HepG2 (cell line): Measurements from ENCODE around the gene THADA. TPM values are rescaled to one million over a fixed set of nuclear protein-coding genes. Genes with fewer than 3 reads are reported as not detected.

Experiments
- ATAC-seq: fragments of 200-7000 bp; cut with Tn5 transposase; 3 replicates; pipeline ENCODE4 v1.9.1; 2020; ENCODE audit warnings: mild to moderate bottlenecking, moderate library complexity
- BruUV-seq: library from RNA; stranded (reverse); fragments of 400-500 nt; replicated peaks from 2 replicates; lab custom pipeline; 2021; lab: Mats Ljungman, UMichigan
- CTCF ChIA-PET: fragments of 300-600 bp; formaldehyde crosslinking; extraction: SDS; loops from one replicate; lab custom pipeline; 2021; ENCODE audit warnings: low total read pairs, inconsistent platforms, low intra/inter-chr PET ratio; lab: Yijun Ruan, JAX
- POLR2A ChIA-PET: fragments of 350-600 bp; sonication (Branson Sonifier 250); formaldehyde crosslinking; loops from one replicate; lab custom pipeline; 2020; ENCODE audit warnings: antibody characterized with exemption, inconsistent platforms; lab: Yijun Ruan, JAX
- DNase-seq: peaks from one replicate; pipeline ENCODE4 v3.0.0-alpha.2; 2015; ENCODE audit warnings: low spot score
- FAIRE-seq: peaks from 3 replicates; lab custom pipeline; 2011; peaks lifted over from hg19 to GRCh38; lab: Jason Lieb, UNC
- H2AFZ ChIP-seq: one replicate; pipeline ENCODE4 v1.6.1; 2011; ENCODE audit warnings: low read length, inconsistent platforms
- H3K27ac ChIP-seq: fragments of 300-600 bp; 3 replicates; pipeline ENCODE4 v1.8.0; 2011; ENCODE audit warnings: mixed run types, mild to moderate bottlenecking, mixed read lengths, low read length, inconsistent platforms; ENCODE audit not compliant: insufficient read depth; ENCODE audit errors: extremely low read length
- H3K27me3 ChIP-seq, 2 experiments: fragments of 200-600 bp in 1 of 2; 2 replicates in 1 of 2; 3 replicates in 1 of 2; pipeline versions ENCODE4 v1.6.0 to v1.8.0; 2011; ENCODE audit warnings: low read length in 2 of 2, mild to moderate bottlenecking in 2 of 2, moderate library complexity in 2 of 2, inconsistent platforms in 1 of 2; ENCODE audit not compliant: insufficient read depth in 2 of 2, control insufficient read depth in 1 of 2
- H3K36me3 ChIP-seq, 2 experiments: fragments of 200-600 bp in 1 of 2; replicated peaks in 1 of 2; 2 replicates in 1 of 2; 3 replicates in 1 of 2; pipeline versions ENCODE4 v1.5.1 to v1.8.0; 2011; ENCODE audit warnings: low read length in 2 of 2, inconsistent platforms in 1 of 2; ENCODE audit not compliant: insufficient read depth in 2 of 2, control insufficient read depth in 1 of 2
- H3K4me1 ChIP-seq: 2 replicates; pipeline ENCODE4 v1.5.1; 2012; ENCODE audit warnings: low read length, inconsistent platforms; ENCODE audit not compliant: insufficient read depth
- H3K4me2 ChIP-seq: 2 replicates; pipeline ENCODE4 v1.6.0; 2011; ENCODE audit warnings: low read depth, low read length, inconsistent platforms
- H3K4me3 ChIP-seq, 3 experiments: fragments of 200-600 bp in 1 of 3; sonication (generic), shearing (Covaris generic) in 1 of 3; replicated peaks in 1 of 3; 2 replicates each; pipeline ENCODE4 v1.5.1; 2011 to 2016; ENCODE audit warnings: low read length in 3 of 3, inconsistent platforms in 2 of 3, low read depth in 2 of 3, mild to moderate bottlenecking in 2 of 3, control low read depth in 1 of 3, mixed read lengths in 1 of 3; ENCODE audit not compliant: insufficient read depth in 1 of 3
- H3K79me2 ChIP-seq: one replicate; pipeline ENCODE4 v1.6.1; 2011; ENCODE audit warnings: low read length, inconsistent platforms; ENCODE audit not compliant: insufficient read depth
- H3K9ac ChIP-seq: 2 replicates; pipeline ENCODE4 v1.6.0; 2011; ENCODE audit warnings: mild to moderate bottlenecking, low read depth, low read length, inconsistent platforms; ENCODE audit not compliant: insufficient read depth
- H3K9me3 ChIP-seq: 2 replicates; pipeline ENCODE4 v1.5.1; 2012; ENCODE audit warnings: mild to moderate bottlenecking, low read length
- H4K20me1 ChIP-seq: 2 replicates; pipeline ENCODE4 v1.6.0; 2011; ENCODE audit warnings: inconsistent platforms, mild to moderate bottlenecking, low read length, moderate library complexity; ENCODE audit not compliant: insufficient read depth
- ARNT ChIP-seq: fragments of 450-650 bp; IDR thresholded peaks from 2 replicates; pipeline ENCODE4 v1.6.1; 2017
- CENPBD1 ChIP-seq: sonication (generic); formaldehyde crosslinking; IDR thresholded peaks from 2 replicates; pipeline ENCODE4 v1.8.0; 2022; ENCODE audit warnings: missing genetic modification reagents, low read depth, mild to moderate bottlenecking, borderline replicate concordance
- CREM ChIP-seq, 2 experiments: sonication (generic) in 1 of 2; formaldehyde crosslinking in 1 of 2; IDR thresholded peaks; 2 replicates each; pipeline versions ENCODE4 v1.4.0 to v1.6.1; 2016 to 2020; ENCODE audit warnings: antibody characterized with exemption in 1 of 2, mild to moderate bottlenecking in 1 of 2, missing genetic modification reagents in 1 of 2
- DR1 ChIP-seq: sonication (generic); formaldehyde crosslinking; IDR thresholded peaks from 2 replicates; pipeline ENCODE4 v1.8.0; 2021; ENCODE audit warnings: mild to moderate bottlenecking, missing genetic modification reagents, inconsistent platforms
- DZIP1 ChIP-seq: sonication (generic); formaldehyde crosslinking; IDR thresholded peaks from 2 replicates; pipeline ENCODE4 v1.5.0; 2020; ENCODE audit warnings: mild to moderate bottlenecking, missing genetic modification reagents
- FOXA3 ChIP-seq: IDR thresholded peaks from 2 replicates; pipeline ENCODE4 v1.6.1; 2016; ENCODE audit warnings: missing genetic modification reagents, missing compliant biosample characterization
- FOXM1 ChIP-seq: sonication (generic); formaldehyde crosslinking; IDR thresholded peaks from 2 replicates; pipeline ENCODE4 v1.5.0; 2020; ENCODE audit warnings: missing genetic modification reagents
- LRRFIP1 ChIP-seq: sonication (generic); formaldehyde crosslinking; conservative IDR thresholded peaks from 2 replicates; pipeline ENCODE4 v1.4.0; 2020; ENCODE audit warnings: missing genetic modification reagents
- MED8 ChIP-seq: sonication (generic); formaldehyde crosslinking; IDR thresholded peaks from 2 replicates; pipeline ENCODE4 v1.8.1; 2023; ENCODE audit warnings: mild to moderate bottlenecking, missing genetic modification reagents; ENCODE audit not compliant: insufficient replicate concordance
- RBFOX2 ChIP-seq: fragments of 200-400 bp; formaldehyde crosslinking; IDR thresholded peaks from 2 replicates; pipeline ENCODE4 v1.6.1; 2017; ENCODE audit warnings: low read depth, mild to moderate bottlenecking, low read length
- UBTF ChIP-seq: sonication (generic); formaldehyde crosslinking; IDR thresholded peaks from 2 replicates; pipeline ENCODE4 v1.4.0; 2020; ENCODE audit warnings: mild to moderate bottlenecking, missing genetic modification reagents
- ZFP36L2 ChIP-seq: sonication (generic); formaldehyde crosslinking; IDR thresholded peaks from 2 replicates; pipeline ENCODE4 v1.4.0; 2020; ENCODE audit warnings: missing genetic modification reagents
- ZMYM4 ChIP-seq: sonication (generic); formaldehyde crosslinking; IDR thresholded peaks from 2 replicates; pipeline ENCODE4 v1.8.1; 2023; ENCODE audit warnings: mild to moderate bottlenecking, missing genetic modification reagents
- ZNF280B ChIP-seq: sonication (generic); formaldehyde crosslinking; IDR thresholded peaks from 2 replicates; pipeline ENCODE4 v1.5.0; 2020; ENCODE audit warnings: missing genetic modification reagents, mild to moderate bottlenecking, borderline replicate concordance
- ZNF496 ChIP-seq: sonication (generic); formaldehyde crosslinking; IDR thresholded peaks from 2 replicates; pipeline ENCODE4 v1.8.1; 2023; ENCODE audit warnings: mild to moderate bottlenecking, moderate library complexity, missing genetic modification reagents; ENCODE audit not compliant: insufficient replicate concordance
- WGBS: methylation state at CpG from one replicate; pipeline ENCODE4 v1.1.6; 2017; ENCODE audit warnings: low lambda C conversion rate; 5-methylcytosine and 5-hydroxymethylcytosine counted together
- in situ Hi-C: cut with HindIII; loops from 2 replicates; pipeline ENCODE4 v1.10.0; 2017; ENCODE audit warnings: low pct_unique_long_range_greater_than_20kb; ENCODE audit not compliant: extremely low pct_ligation_motif_present
- intact Hi-C: fragments of 100-400 bp; cut with micrococcal nuclease; formaldehyde crosslinking; loops from one replicate; pipeline ENCODE4 v1.10.0; 2022; ENCODE audit not compliant: unreplicated experiment
- polyA plus RNA-seq, 8 experiments: library from polyadenylated mRNA; depleted of rRNA in 3 of 8; stranded (reverse) in 7 of 8; unstranded in 1 of 8; fragments of >200 nt; fragmentation: Illumina TruSeq in 4 of 8; extraction: Trizol in 4 of 8; gene quantifications; 2 replicates each; pipeline versions ENCODE4 v1.2.1 to v1.2.3, GENCODE V29; 2011 to 2016; ENCODE audit warnings: low read depth in 4 of 8, missing spikeins in 1 of 8, mixed read lengths in 1 of 8; ENCODE audit not compliant: insufficient read depth in 1 of 8
- total RNA-seq, 5 experiments: library from RNA; depleted of rRNA; stranded (reverse); fragments of >200 nt; fragmentation: Illumina TruSeq; extraction: Trizol; gene quantifications; 2 replicates each; pipeline ENCODE4 v1.2.3, GENCODE V29; 2016; ENCODE audit warnings: low read depth in 1 of 5

Gene THADA
- total and polyA plus RNA-seq, 2 of the 13 experiments (the other 11 are each of a cell fraction or from before 2014, with no cell fraction given) = 12.7 to 21.7 TPM

- DNase-seq (no peak), FAIRE-seq (peak; percentile 8), ATAC-seq (no peak)
- no TSS peak for BruUV-seq
- Histone ChIP-seq H3K4me2 (no peak overlapping the region), H3K27me3 (no peaks in the 10 kb centered on the region), H3K9me3 (no peaks in the 10 kb centered on the region), H3K79me2 (no peaks in the 10 kb centered on the region), H3K27ac (no peak overlapping the region), H3K4me3 (no peak overlapping the region), H3K4me1 (peaks cover 39% of the 10 kb centered on the region), H3K36me3 (no peaks in the 10 kb centered on the region), H4K20me1 (no peaks in the 10 kb centered on the region), H2AFZ (no peak overlapping the region), H3K9ac (no peak overlapping the region)
- POLR2A ChIA-PET = no interaction called here
- intact Hi-C loops = no loop called here
- CTCF ChIA-PET = no interaction called here
- WGBS = 59% methylated on average over 3 of the region's 3 CpGs
- in situ Hi-C loops = no loop called here
- 0 out of 2 replicates have a peak, but pooled peaks have one; percentile 17 for TF ChIP-seq ZMYM4 (CRISPR knock-in tag)
- no peak for TF ChIP-seq RBFOX2
- peak; percentile 39; the same call in 1 of the 2 replicates for TF ChIP-seq FOXA3 (CRISPR knock-in tag)
- TF ChIP-seq ZNF496 (CRISPR knock-in tag) = no peak
- TF ChIP-seq ARNT = no peak
- TF ChIP-seq LRRFIP1 (CRISPR knock-in tag) = no peak
- no peak for TF ChIP-seq DR1 (CRISPR knock-in tag)
- TF ChIP-seq FOXM1 = no peak
- TF ChIP-seq ZNF280B (CRISPR knock-in tag) = no peak
- TF ChIP-seq CREM (IDR thresholded peaks at IDR 0.05) = no peak
- no peak for TF ChIP-seq CREM (CRISPR knock-in tag; IDR thresholded peaks at IDR 0.05)
- TF ChIP-seq MED8 (CRISPR knock-in tag) = no peak
- TF ChIP-seq CENPBD1 (CRISPR knock-in tag) = no peak
- no peak for TF ChIP-seq UBTF (CRISPR knock-in tag)
- TF ChIP-seq ZFP36L2 (CRISPR knock-in tag) = no peak
- TF ChIP-seq DZIP1 (CRISPR knock-in tag) = no peak
Measured at GRCh38 chr2:43360137-43360536, 235.7 kb downstream of the THADA start.
